H9 (cell line): ENCODE data around the gene WSB1. TPM values are rescaled to one million over a fixed set of nuclear protein-coding genes. Genes with fewer than 3 reads are reported as not detected.

ENCODE experiments used
- DNase-seq: peaks from one replicate; pipeline ENCODE4 v3.0.0-alpha.2; 2017
- H2AFZ ChIP-seq: one replicate; pipeline ENCODE4 v1.6.1; 2013; ENCODE audit warnings: mild to moderate bottlenecking, low read length, control low read depth, moderate library complexity
- H2AK5ac ChIP-seq: 2 replicates; pipeline ENCODE4 v1.6.1; 2013; ENCODE audit warnings: low read length, control low read depth, mixed read lengths; ENCODE audit not compliant: insufficient read length
- H2BK120ac ChIP-seq: one replicate; pipeline ENCODE4 v1.6.1; 2013; ENCODE audit warnings: low read depth, mild to moderate bottlenecking, low read length, control low read depth, inconsistent platforms; ENCODE audit not compliant: poor library complexity, severe bottlenecking
- H2BK12ac ChIP-seq: 2 replicates; pipeline ENCODE4 v1.6.1; 2013; ENCODE audit warnings: low read length, control low read depth, mixed read lengths, low read depth; ENCODE audit not compliant: insufficient read length
- H2BK15ac ChIP-seq: 2 replicates; pipeline ENCODE4 v1.6.1; 2013; ENCODE audit warnings: low read depth, low read length, control low read depth
- H2BK20ac ChIP-seq: one replicate; pipeline ENCODE4 v1.6.1; 2013; ENCODE audit warnings: low read depth, mild to moderate bottlenecking, low read length, control low read depth, inconsistent platforms; ENCODE audit not compliant: poor library complexity, severe bottlenecking
- H2BK5ac ChIP-seq: 2 replicates; pipeline ENCODE4 v1.6.1; 2013; ENCODE audit warnings: low read length, control low read depth, mixed read lengths; ENCODE audit not compliant: insufficient read length
- H3K14ac ChIP-seq: 2 replicates; pipeline ENCODE4 v1.6.1; 2013; ENCODE audit warnings: low read length, control low read depth; ENCODE audit not compliant: insufficient read depth
- H3K18ac ChIP-seq: 2 replicates; pipeline ENCODE4 v1.6.1; 2013; ENCODE audit warnings: low read depth, mild to moderate bottlenecking, mixed read lengths, low read length, control low read depth; ENCODE audit not compliant: insufficient read length
- H3K23ac ChIP-seq: 2 replicates; pipeline ENCODE4 v1.6.1; 2013; ENCODE audit warnings: low read length, control low read depth, mixed read lengths, low read depth; ENCODE audit not compliant: insufficient read length
- H3K23me2 ChIP-seq: 2 replicates; pipeline ENCODE4 v1.6.1; 2013; ENCODE audit warnings: low read depth, mild to moderate bottlenecking, mixed read lengths, low read length, control low read depth; ENCODE audit not compliant: insufficient read length, poor library complexity, severe bottlenecking
- H3K27ac ChIP-seq: 2 replicates; pipeline ENCODE4 v1.5.1; 2013; ENCODE audit warnings: low read length, control low read depth, mixed read lengths, low read depth; ENCODE audit not compliant: insufficient read length
- H3K27me3 ChIP-seq: 2 replicates; pipeline ENCODE4 v1.6.1; 2013; ENCODE audit warnings: low read length, control low read depth, inconsistent platforms; ENCODE audit not compliant: insufficient read depth
- H3K4ac ChIP-seq: 2 replicates; pipeline ENCODE4 v1.6.1; 2013; ENCODE audit warnings: low read depth, mild to moderate bottlenecking, control low read depth, inconsistent platforms, low read length, moderate library complexity
- H3K4me1 ChIP-seq: 2 replicates; pipeline ENCODE4 v1.6.1; 2013; ENCODE audit warnings: low read length, control low read depth, inconsistent platforms; ENCODE audit not compliant: insufficient read depth
- H3K4me2 ChIP-seq: 2 replicates; pipeline ENCODE4 v1.6.1; 2013; ENCODE audit warnings: low read length, control low read depth, mixed read lengths; ENCODE audit not compliant: insufficient read length, insufficient read depth
- H3K56ac ChIP-seq: 2 replicates; pipeline ENCODE4 v1.6.1; 2013; ENCODE audit warnings: low read depth, mild to moderate bottlenecking, mixed read lengths, low read length, control low read depth; ENCODE audit not compliant: insufficient read length
- H3K79me1 ChIP-seq: 2 replicates; pipeline ENCODE4 v1.6.1; 2013; ENCODE audit warnings: low read depth, mild to moderate bottlenecking, moderate library complexity, low read length, control low read depth, inconsistent platforms; ENCODE audit not compliant: insufficient read depth, poor library complexity, severe bottlenecking
- H3K79me2 ChIP-seq: 2 replicates; pipeline ENCODE4 v1.6.1; 2013; ENCODE audit warnings: low read length, control low read depth, inconsistent platforms; ENCODE audit not compliant: insufficient read depth
- H3K9ac ChIP-seq: 2 replicates; pipeline ENCODE4 v1.6.1; 2013; ENCODE audit warnings: low read length, control low read depth, mixed read lengths; ENCODE audit not compliant: insufficient read length; ENCODE audit errors: extremely low read depth
- H3K9me3 ChIP-seq: one replicate; pipeline ENCODE4 v1.6.1; 2013; ENCODE audit warnings: low read depth, low read length, inconsistent platforms; ENCODE audit not compliant: control insufficient read depth
- H3T11ph ChIP-seq: one replicate; pipeline ENCODE4 v1.6.1; 2013; ENCODE audit warnings: mild to moderate bottlenecking, low read length, control low read depth, inconsistent platforms
- H4K20me1 ChIP-seq: one replicate; pipeline ENCODE4 v1.6.1; 2013; ENCODE audit not compliant: control insufficient read depth, insufficient read length, insufficient read depth
- H4K5ac ChIP-seq: 2 replicates; pipeline ENCODE4 v1.6.1; 2013; ENCODE audit warnings: low read depth, mild to moderate bottlenecking, mixed read lengths, low read length, control low read depth; ENCODE audit not compliant: insufficient read length
- H4K8ac ChIP-seq: replicated peaks from 2 replicates; pipeline ENCODE4 v1.6.1; 2013; ENCODE audit warnings: low read length, control low read depth, mixed read lengths, low read depth; ENCODE audit not compliant: insufficient read length
- H4K91ac ChIP-seq: 2 replicates; pipeline ENCODE4 v1.6.1; 2013; ENCODE audit warnings: low read depth, mild to moderate bottlenecking, moderate library complexity, mixed read lengths, low read length, control low read depth; ENCODE audit not compliant: insufficient read length
- H3K27ac Mint-ChIP-seq, 3 experiments: 2 replicates in 2 of 3; 3 replicates in 1 of 3; pipeline ENCODE4 v1.8.0; 2020 to 2021; ENCODE audit warnings: mixed read lengths in 3 of 3, mild to moderate bottlenecking in 1 of 3, moderate library complexity in 1 of 3
- H3K27me3 Mint-ChIP-seq: 2 replicates; pipeline ENCODE4 v1.8.0; 2021; ENCODE audit warnings: low read depth, mild to moderate bottlenecking, moderate library complexity, mixed read lengths
- H3K36me3 Mint-ChIP-seq, 3 experiments: 2 replicates in 2 of 3; 3 replicates in 1 of 3; pipeline ENCODE4 v1.8.0; 2020 to 2021; ENCODE audit warnings: low read depth in 3 of 3, mixed read lengths in 3 of 3; ENCODE audit not compliant: insufficient read depth in 1 of 3
- H3K4me1 Mint-ChIP-seq, 2 experiments: 2 replicates each; pipeline ENCODE4 v1.8.0; 2020; ENCODE audit warnings: mixed read lengths in 2 of 2
- H3K4me3 Mint-ChIP-seq, 2 experiments: 2 replicates in 1 of 2; 3 replicates in 1 of 2; pipeline ENCODE4 v1.8.0; 2020 to 2021; ENCODE audit warnings: mild to moderate bottlenecking in 2 of 2, mixed read lengths in 2 of 2, moderate library complexity in 1 of 2
- H3K9me3 Mint-ChIP-seq, 2 experiments: 2 replicates in 1 of 2; 3 replicates in 1 of 2; pipeline ENCODE4 v1.8.0; 2020; ENCODE audit warnings: mild to moderate bottlenecking in 2 of 2, mixed read lengths in 2 of 2, moderate library complexity in 1 of 2
- CTCF ChIP-seq: fragments of 200-600 bp; sonication (generic); conservative IDR thresholded peaks from 3 replicates; pipeline ENCODE4 v1.8.0; 2021; ENCODE audit warnings: antibody characterized with exemption, mild to moderate bottlenecking
- WGBS: extraction: QIAGEN DNeasy Blood & Tissue Kit; methylation state at CpG from one replicate; pipeline ENCODE4 v1.1.7; 2013; ENCODE audit warnings: missing lambda C conversion rate, low lambda C conversion rate, mixed read lengths; ENCODE audit not compliant: insufficient read length; ENCODE audit errors: extremely low coverage; 5-methylcytosine and 5-hydroxymethylcytosine counted together
- total RNA-seq: library from RNA; stranded (reverse); gene quantifications from 2 replicates; pipeline ENCODE4 v1.2.1, GENCODE V29; 2021

The WSB1 gene
- total RNA-seq, 1 experiment from 2014 or later = 187 TPM

DNA sequence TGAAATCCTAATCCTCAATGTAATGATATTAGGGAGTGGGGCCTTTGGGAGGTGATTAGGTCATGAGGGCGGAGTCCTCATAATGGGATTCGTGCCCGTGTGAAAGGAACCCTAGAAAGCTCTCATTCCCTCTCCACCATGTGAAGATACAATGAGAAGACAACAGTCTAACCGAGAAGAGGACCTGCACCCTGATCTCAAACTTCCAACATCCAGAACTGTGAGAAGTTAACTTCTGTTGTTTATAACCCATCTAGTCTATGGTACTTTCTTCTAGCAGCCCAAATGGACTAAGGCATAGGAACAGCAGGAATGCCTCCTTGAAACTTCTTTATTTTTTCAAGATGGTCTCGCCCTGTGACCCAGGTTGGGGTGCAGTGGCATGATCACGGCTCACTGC, 24.7 kb downstream of the WSB1 start:
- H2BK15ac ChIP-seq = no peak overlapping the region
- H3K9me3 Mint-ChIP-seq = no peaks in the 10 kb centered on the region
- H3K4me2 ChIP-seq = no peak overlapping the region
- H2BK20ac ChIP-seq = no peak overlapping the region
- no peak overlapping the region for H3K56ac ChIP-seq
- no peak overlapping the region for H4K5ac ChIP-seq
- H3K27me3 ChIP-seq = no peaks in the 10 kb centered on the region
- H3K23ac ChIP-seq = no peak overlapping the region
- no peaks in the 10 kb centered on the region for H3K79me1 ChIP-seq
- H3K9me3 ChIP-seq = no peaks in the 10 kb centered on the region
- no peak overlapping the region for H3K14ac ChIP-seq
- H3K4me3 Mint-ChIP-seq = no peak overlapping the region
- H2BK5ac ChIP-seq = no peak overlapping the region
- no peaks in the 10 kb centered on the region for H4K20me1 ChIP-seq
- DNase-seq = peak; percentile 16
- H3K27ac ChIP-seq = no peak overlapping the region
- H4K8ac ChIP-seq = no peak overlapping the region
- H4K91ac ChIP-seq = no peak overlapping the region
- no peak for TF ChIP-seq CTCF
- H2BK120ac ChIP-seq = no peak overlapping the region
- H3K4ac ChIP-seq = no peak overlapping the region
- H2AFZ ChIP-seq = no peak overlapping the region
- no peaks in the 10 kb centered on the region for H3K79me2 ChIP-seq
- H3K36me3 Mint-ChIP-seq = peaks cover 30 to 49% (median 46%) of the 10 kb centered on the region in 3 experiments
- H3K4me1 ChIP-seq = no peaks in the 10 kb centered on the region
- no peak overlapping the region for H3T11ph ChIP-seq
- H3K27ac Mint-ChIP-seq = no peak overlapping the region
- no peaks in the 10 kb centered on the region for H3K23me2 ChIP-seq
- peaks cover 9 to 10% of the 10 kb centered on the region in 2 experiments; a peak in 3 of 4 replicates for H3K4me1 Mint-ChIP-seq
- no peaks in the 10 kb centered on the region; the same call in 1 of the 2 replicates for H3K27me3 Mint-ChIP-seq
- H2BK12ac ChIP-seq = no peak overlapping the region
- H3K18ac ChIP-seq = no peak overlapping the region
- no CpG with 5 or more reads among the region's 6 CpGs for WGBS
- H2AK5ac ChIP-seq = no peak overlapping the region
- H3K9ac ChIP-seq = no peak overlapping the region
